ENCODE measurements around the gene PSAP.

DNA sequence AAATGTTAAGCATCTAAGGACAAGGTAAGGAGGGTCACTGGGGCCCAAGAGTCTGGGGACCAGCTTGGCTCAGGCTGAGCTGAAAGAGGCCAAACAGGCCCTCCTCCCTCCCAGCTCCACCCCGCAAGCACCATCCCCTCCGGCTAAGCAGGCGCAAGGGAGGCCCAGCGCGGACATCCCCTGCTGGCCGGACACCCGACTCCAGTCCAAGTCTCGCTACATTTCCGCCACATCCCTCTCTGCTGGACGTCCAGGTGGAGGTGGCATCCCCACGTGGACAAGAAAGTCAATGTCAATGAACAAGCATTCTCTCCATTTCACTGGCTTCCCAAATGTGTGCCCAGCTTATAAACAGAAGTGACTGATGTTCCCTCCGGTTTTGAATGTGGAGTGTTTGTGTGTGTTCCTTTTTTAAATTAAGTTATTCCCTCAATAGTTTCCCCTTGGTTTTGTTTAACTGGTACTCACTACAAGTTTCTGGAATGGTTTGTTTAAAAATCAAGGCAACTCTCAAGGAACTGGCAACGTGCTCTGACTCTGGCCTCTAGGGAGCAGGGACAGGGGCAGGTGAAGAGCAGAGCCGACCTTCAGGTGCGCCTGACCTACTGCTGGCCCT is 35.4 kb downstream of the PSAP start:
- TF ChIP-seq, protein P1, sequence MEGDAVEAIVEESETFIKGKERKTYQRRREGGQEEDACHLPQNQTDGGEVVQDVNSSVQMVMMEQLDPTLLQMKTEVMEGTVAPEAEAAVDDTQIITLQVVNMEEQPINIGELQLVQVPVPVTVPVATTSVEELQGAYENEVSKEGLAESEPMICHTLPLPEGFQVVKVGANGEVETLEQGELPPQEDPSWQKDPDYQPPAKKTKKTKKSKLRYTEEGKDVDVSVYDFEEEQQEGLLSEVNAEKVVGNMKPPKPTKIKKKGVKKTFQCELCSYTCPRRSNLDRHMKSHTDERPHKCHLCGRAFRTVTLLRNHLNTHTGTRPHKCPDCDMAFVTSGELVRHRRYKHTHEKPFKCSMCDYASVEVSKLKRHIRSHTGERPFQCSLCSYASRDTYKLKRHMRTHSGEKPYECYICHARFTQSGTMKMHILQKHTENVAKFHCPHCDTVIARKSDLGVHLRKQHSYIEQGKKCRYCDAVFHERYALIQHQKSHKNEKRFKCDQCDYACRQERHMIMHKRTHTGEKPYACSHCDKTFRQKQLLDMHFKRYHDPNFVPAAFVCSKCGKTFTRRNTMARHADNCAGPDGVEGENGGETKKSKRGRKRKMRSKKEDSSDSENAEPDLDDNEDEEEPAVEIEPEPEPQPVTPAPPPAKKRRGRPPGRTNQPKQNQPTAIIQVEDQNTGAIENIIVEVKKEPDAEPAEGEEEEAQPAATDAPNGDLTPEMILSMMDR (IDR thresholded peaks at IDR 0.05; ENCODE audit: poor library complexity, severe bottlenecking) = no peak
- no peak for TF ChIP-seq MXI1 (conservative IDR thresholded peaks at IDR 0.05; ENCODE audit: poor library complexity, severe bottlenecking)
- TF ChIP-seq, protein P2, sequence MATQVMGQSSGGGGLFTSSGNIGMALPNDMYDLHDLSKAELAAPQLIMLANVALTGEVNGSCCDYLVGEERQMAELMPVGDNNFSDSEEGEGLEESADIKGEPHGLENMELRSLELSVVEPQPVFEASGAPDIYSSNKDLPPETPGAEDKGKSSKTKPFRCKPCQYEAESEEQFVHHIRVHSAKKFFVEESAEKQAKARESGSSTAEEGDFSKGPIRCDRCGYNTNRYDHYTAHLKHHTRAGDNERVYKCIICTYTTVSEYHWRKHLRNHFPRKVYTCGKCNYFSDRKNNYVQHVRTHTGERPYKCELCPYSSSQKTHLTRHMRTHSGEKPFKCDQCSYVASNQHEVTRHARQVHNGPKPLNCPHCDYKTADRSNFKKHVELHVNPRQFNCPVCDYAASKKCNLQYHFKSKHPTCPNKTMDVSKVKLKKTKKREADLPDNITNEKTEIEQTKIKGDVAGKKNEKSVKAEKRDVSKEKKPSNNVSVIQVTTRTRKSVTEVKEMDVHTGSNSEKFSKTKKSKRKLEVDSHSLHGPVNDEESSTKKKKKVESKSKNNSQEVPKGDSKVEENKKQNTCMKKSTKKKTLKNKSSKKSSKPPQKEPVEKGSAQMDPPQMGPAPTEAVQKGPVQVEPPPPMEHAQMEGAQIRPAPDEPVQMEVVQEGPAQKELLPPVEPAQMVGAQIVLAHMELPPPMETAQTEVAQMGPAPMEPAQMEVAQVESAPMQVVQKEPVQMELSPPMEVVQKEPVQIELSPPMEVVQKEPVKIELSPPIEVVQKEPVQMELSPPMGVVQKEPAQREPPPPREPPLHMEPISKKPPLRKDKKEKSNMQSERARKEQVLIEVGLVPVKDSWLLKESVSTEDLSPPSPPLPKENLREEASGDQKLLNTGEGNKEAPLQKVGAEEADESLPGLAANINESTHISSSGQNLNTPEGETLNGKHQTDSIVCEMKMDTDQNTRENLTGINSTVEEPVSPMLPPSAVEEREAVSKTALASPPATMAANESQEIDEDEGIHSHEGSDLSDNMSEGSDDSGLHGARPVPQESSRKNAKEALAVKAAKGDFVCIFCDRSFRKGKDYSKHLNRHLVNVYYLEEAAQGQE (IDR thresholded peaks at IDR 0.05; ENCODE audit: borderline replicate concordance) = no peak
- no peak for TF ChIP-seq RAD21 (conservative IDR thresholded peaks at IDR 0.05)
- no peak for TF ChIP-seq POLR2AphosphoS5 (IDR thresholded peaks at IDR 0.05)
- no peak for TF ChIP-seq EP300 (conservative IDR thresholded peaks at IDR 0.05; ENCODE audit: poor library complexity, severe bottlenecking)
- TF ChIP-seq EZH2 (IDR thresholded peaks at IDR 0.05; ENCODE audit: borderline replicate concordance, insufficient read depth, low read length, poor library complexity, severe bottlenecking) = no peak
- TF ChIP-seq SMC3 (conservative IDR thresholded peaks at IDR 0.05; ENCODE audit: poor library complexity) = no peak

Measured in neural cell (in vitro differentiated cells).